ENCODE measurements around the gene FRMD7.
"Not testable (repeated sequence)": the region's sequence is repeated elsewhere in the genome, so short reads cannot be mapped to it uniquely, and the experiment has no call there.

Gene FRMD7

GRCh38 chrX:132093239-132093860 lies 34.5 kb downstream of the FRMD7 start:
- no peak for DNase-seq

- DNase-seq = peak in 33 of 56 donors; percentile 0 to 70 (median 4)
Measured at GRCh38 chrX:132092439-132093065, 35.3 kb downstream of the FRMD7 start.

- peak in 6 of 56 donors; percentile 0 to 41 (median 6) for DNase-seq
Measured at GRCh38 chrX:132090403-132091159, 37.2 kb downstream of the FRMD7 start.

GRCh38 chrX:132088864-132089263 lies 39.0 kb downstream of the FRMD7 start:
- DNase-seq = no peak

GRCh38 chrX:132086672-132087071 lies 41.1 kb downstream of the FRMD7 start:
- no peak for DNase-seq

GRCh38 chrX:132085786-132086185 lies 42.0 kb downstream of the FRMD7 start:
- no peak for DNase-seq

- DNase-seq = no peak
Measured at GRCh38 chrX:132077912-132078311, 49.9 kb downstream of the FRMD7 start.

- DNase-seq = no peak
Measured at GRCh38 chrX:132077414-132077813, 50.4 kb downstream of the FRMD7 start.

GRCh38 chrX:132071254-132071653 lies 56.6 kb downstream of the FRMD7 start:
- no peak for DNase-seq

- no peak for DNase-seq
Measured at GRCh38 chrX:132068405-132068804, 59.4 kb downstream of the FRMD7 start.

GRCh38 chrX:132063862-132064261 lies 64.0 kb downstream of the FRMD7 start:
- DNase-seq = no peak

GRCh38 chrX:132063334-132063733 lies 64.5 kb downstream of the FRMD7 start:
- DNase-seq = no peak

- no peak for DNase-seq
Measured at GRCh38 chrX:132059973-132060540, 67.8 kb downstream of the FRMD7 start.

- no peak for DNase-seq
Measured at GRCh38 chrX:132058975-132059374, 68.8 kb downstream of the FRMD7 start.

GRCh38 chrX:132058050-132058449 lies 69.8 kb downstream of the FRMD7 start:
- no peak for DNase-seq

- DNase-seq = not testable (repeated sequence)
Measured at GRCh38 chrX:132051778-132052177, 76.0 kb downstream of the FRMD7 start.

- DNase-seq = no peak
Measured at GRCh38 chrX:132046533-132046932, 81.3 kb downstream of the FRMD7 start.

GRCh38 chrX:132045456-132045855 lies 82.4 kb downstream of the FRMD7 start:
- DNase-seq = no peak

- no peak for DNase-seq
Measured at GRCh38 chrX:132044953-132045352, 82.9 kb downstream of the FRMD7 start.

GRCh38 chrX:132043977-132044376 lies 83.8 kb downstream of the FRMD7 start:
- DNase-seq = no peak

- DNase-seq = no peak
Measured at GRCh38 chrX:132041015-132041414, 86.8 kb downstream of the FRMD7 start.

GRCh38 chrX:132040066-132040465 lies 87.8 kb downstream of the FRMD7 start:
- DNase-seq = no peak
